Superior temporal gyrus (tissue), 1 donor: Measurements from ENCODE around the gene ATOSB.

Source experiments
- DNase-seq: peaks from one replicate; pipeline ENCODE4 v3.0.0-alpha.2; 2016; ENCODE audit errors: extremely low spot score

ATOSB gene

DNA sequence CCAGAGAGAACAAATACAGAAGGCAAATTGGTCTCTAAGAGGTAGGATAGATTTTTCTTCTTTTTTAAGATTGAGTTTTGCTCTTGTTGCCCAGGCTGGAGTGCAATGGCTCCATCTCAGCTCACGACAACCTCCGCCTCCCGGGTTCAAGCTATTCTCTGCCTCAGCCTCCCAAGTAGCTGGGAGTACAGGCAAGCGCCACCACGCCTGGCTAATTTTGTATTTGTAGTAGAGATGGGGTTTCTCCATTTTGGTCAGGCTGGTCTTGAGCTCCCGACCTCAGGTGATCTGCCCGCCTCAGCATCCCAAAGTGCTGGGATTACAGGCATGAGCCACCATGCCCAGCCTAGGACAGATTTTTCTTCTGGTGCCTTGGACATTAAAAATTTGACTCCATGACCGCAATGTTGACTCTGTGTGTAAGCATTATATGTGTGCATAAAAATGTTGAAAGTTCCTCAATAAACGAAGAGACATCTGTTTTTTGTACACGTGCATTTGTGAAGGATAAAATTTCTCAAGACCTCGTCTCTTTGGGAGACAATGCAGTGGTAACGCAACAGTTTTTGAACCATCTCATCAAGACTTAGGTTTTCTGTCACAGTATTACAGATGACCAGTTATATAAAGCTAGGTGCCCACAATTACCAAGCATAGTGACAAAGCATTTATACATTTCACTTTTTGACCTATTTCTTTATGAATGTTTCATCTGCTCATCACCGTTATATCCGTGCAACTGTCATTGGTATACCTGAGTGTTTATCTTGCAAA lies 60.6 kb downstream of the ATOSB start:
- DNase-seq = no peak

- no peak for DNase-seq
Measured at GRCh38 chr9:35054185-35054835, 61.4 kb downstream of the ATOSB start.
